CD4-positive, CD25-positive, alpha-beta regulatory T cell (primary cell): ENCODE measurements around the gene MAST4. TPM values are rescaled to one million over a fixed set of nuclear protein-coding genes. Genes with fewer than 3 reads are reported as not detected.

Experiments
- ATAC-seq, 2 donors: fragments of 150-1000 bp; cut with Tn5 transposase; one replicate each; pipeline ENCODE4 v1.10.0; 2021; ENCODE audit warnings: low read depth in 2 of 2, moderate number of reproducible peaks in 2 of 2, moderate library complexity in 1 of 2
- DNase-seq, 3 donors: peaks; one replicate each; pipeline versions ENCODE4 v3.0.0 to v3.0.0-alpha.2; 2012 to 2022; ENCODE audit warnings: mixed read lengths in 1 of 3
- H3K27ac ChIP-seq: one replicate; pipeline ENCODE4 v1.7.0; 2013; ENCODE audit warnings: mild to moderate bottlenecking, low read length; ENCODE audit not compliant: insufficient read depth, poor library complexity, severe bottlenecking
- H3K27me3 ChIP-seq: one replicate; pipeline ENCODE4 v1.7.0; 2013; ENCODE audit warnings: low read length; ENCODE audit not compliant: control insufficient read depth, insufficient read depth
- H3K36me3 ChIP-seq: one replicate; pipeline ENCODE4 v1.7.0; 2013; ENCODE audit warnings: mild to moderate bottlenecking, low read length, moderate library complexity; ENCODE audit not compliant: control insufficient read depth, insufficient read depth
- H3K4me1 ChIP-seq: 2 replicates; pipeline ENCODE4 v1.7.0; 2013; ENCODE audit warnings: mild to moderate bottlenecking, low read length; ENCODE audit not compliant: insufficient read depth, control insufficient read depth, poor library complexity, severe bottlenecking
- H3K4me3 ChIP-seq: one replicate; pipeline ENCODE4 v1.7.0; 2013; ENCODE audit warnings: low read depth, mild to moderate bottlenecking, low read length, moderate library complexity
- H3K9me3 ChIP-seq, 2 experiments: 1 replicate in 1 of 2; 2 replicates in 1 of 2; pipeline ENCODE4 v1.7.0; 2013; ENCODE audit warnings: low read length in 2 of 2, mild to moderate bottlenecking in 1 of 2, moderate library complexity in 1 of 2; ENCODE audit not compliant: control insufficient read depth in 2 of 2
- H3K27ac Mint-ChIP-seq, 3 donors: one replicate each; pipeline ENCODE4 v1.8.0; 2020 to 2022; ENCODE audit warnings: mild to moderate bottlenecking in 3 of 3, mixed read lengths in 3 of 3, moderate library complexity in 2 of 3
- H3K27me3 Mint-ChIP-seq: one replicate; pipeline ENCODE4 v1.8.0; 2022; ENCODE audit warnings: mild to moderate bottlenecking, mixed read lengths
- H3K36me3 Mint-ChIP-seq: one replicate; pipeline ENCODE4 v1.8.0; 2020; ENCODE audit warnings: mixed read lengths
- H3K4me1 Mint-ChIP-seq, 4 donors: one replicate each; pipeline ENCODE4 v1.8.0; 2020 to 2022; ENCODE audit warnings: mixed read lengths in 4 of 4, mild to moderate bottlenecking in 1 of 4
- H3K4me3 Mint-ChIP-seq, 4 donors: one replicate each; pipeline ENCODE4 v1.8.0; 2020 to 2022; ENCODE audit warnings: mild to moderate bottlenecking in 4 of 4, mixed read lengths in 4 of 4, moderate library complexity in 3 of 4
- H3K9me3 Mint-ChIP-seq, 7 donors: one replicate each; pipeline ENCODE4 v1.8.0; 2020 to 2022; ENCODE audit warnings: mixed read lengths in 7 of 7, mild to moderate bottlenecking in 3 of 7, moderate library complexity in 2 of 7
- polyA plus RNA-seq, 4 donors: library from polyadenylated mRNA; unstranded; fragments of 300-500 nt; fragmentation: Illumina TruSeq; gene quantifications; one replicate each; pipeline ENCODE4 v1.2.3, GENCODE V29; 2021
- total RNA-seq: library from RNA; stranded (reverse); gene quantifications from one replicate; pipeline ENCODE4 v1.2.3, GENCODE V29; 2022

The MAST4 gene
- total and polyA plus RNA-seq, 5 donors from 2014 or later, result 11.7 to 54.1 (median 12.7) TPM

- H3K36me3 ChIP-seq, result no peaks in the 10 kb centered on the region
- H3K9me3 ChIP-seq, result peaks cover 14 to 23% of the 10 kb centered on the region in 2 experiments
- DNase-seq (no peak), ATAC-seq (no peak)
- peak overlapping the region in 1 of 3 donors; percentile 79 for H3K27ac Mint-ChIP-seq
- H3K4me1 ChIP-seq, result peaks cover 20% of the 10 kb centered on the region
- no peak overlapping the region for H3K27ac ChIP-seq
- H3K27me3 Mint-ChIP-seq, result no peaks in the 10 kb centered on the region
- H3K36me3 Mint-ChIP-seq, result peaks cover 8% of the 10 kb centered on the region
- H3K4me3 ChIP-seq, result no peak overlapping the region
- no peak overlapping the region for H3K4me3 Mint-ChIP-seq
- peaks cover 19 to 58% (median 34%) of the 10 kb centered on the region in 4 donors for H3K4me1 Mint-ChIP-seq
- peaks cover 6 to 28% (median 9%) of the 10 kb centered on the region in 7 donors for H3K9me3 Mint-ChIP-seq
- no peaks in the 10 kb centered on the region for H3K27me3 ChIP-seq
These were observed 582.8 kb downstream of the MAST4 start for GRCh38 chr5:67178966-67179365.

- no peaks in the 10 kb centered on the region for H3K27me3 Mint-ChIP-seq
- Histone ChIP-seq H3K4me1 (peaks cover 18% of the 10 kb centered on the region), H3K4me3 (no peak overlapping the region), H3K27me3 (no peaks in the 10 kb centered on the region), H3K36me3 (no peaks in the 10 kb centered on the region), H3K9me3 (peaks cover 14 to 23% of the 10 kb centered on the region in 2 experiments), H3K27ac (no peak overlapping the region)
- H3K9me3 Mint-ChIP-seq, result peaks cover 6 to 28% (median 9%) of the 10 kb centered on the region in 7 donors
- H3K4me1 Mint-ChIP-seq, result peaks cover 19 to 59% (median 34%) of the 10 kb centered on the region in 4 donors
- H3K27ac Mint-ChIP-seq, result no peak overlapping the region
- H3K4me3 Mint-ChIP-seq, result no peak overlapping the region
- DNase-seq (no peak), ATAC-seq (no peak)
- peaks cover 8% of the 10 kb centered on the region for H3K36me3 Mint-ChIP-seq
These were observed 583.6 kb downstream of the MAST4 start for GRCh38 chr5:67179697-67180361.

- peaks cover 0 to 16% (median 5%) of the 10 kb centered on the region in 7 donors for H3K9me3 Mint-ChIP-seq
These were observed 585.5 kb downstream of the MAST4 start for GRCh38 chr5:67181648-67182221.

GRCh38 chr5:67182301-67182790, 586.2 kb downstream of the MAST4 start:
- Histone ChIP-seq H3K36me3 (no peaks in the 10 kb centered on the region), H3K9me3 (peaks cover 2 to 4% of the 10 kb centered on the region in 2 experiments), H3K27me3 (no peaks in the 10 kb centered on the region), H3K4me3 (no peak overlapping the region), H3K4me1 (peaks cover 23% of the 10 kb centered on the region), H3K27ac (no peak overlapping the region)
- ATAC-seq (peak in 1 of 2 donors; percentile 17), DNase-seq (peak in 1 of 3 donors; percentile 63)
- Mint-ChIP-seq H3K9me3 (peaks cover 0 to 11% (median 2%) of the 10 kb centered on the region in 7 donors), H3K27me3 (no peaks in the 10 kb centered on the region), H3K4me3 (peak overlapping the region in 1 of 4 donors; percentile 36), H3K27ac (peak overlapping the region; percentile 68 to 82 (median 80)), H3K36me3 (peaks cover 3% of the 10 kb centered on the region), H3K4me1 (peaks cover 28 to 59% (median 39%) of the 10 kb centered on the region in 4 donors)

More at GRCh38 chr5:67181648-67182221, 585.5 kb downstream of the MAST4 start:
- peaks cover 24 to 57% (median 34%) of the 10 kb centered on the region in 4 donors for H3K4me1 Mint-ChIP-seq
- DNase-seq, result peak in 1 of 3 donors; percentile 86
- peaks cover 6% of the 10 kb centered on the region for H3K36me3 Mint-ChIP-seq
- peak overlapping the region; percentile 80 to 94 (median 89) for H3K27ac Mint-ChIP-seq
- peaks cover 18% of the 10 kb centered on the region for H3K4me1 ChIP-seq
- peak; percentile 60 to 67 for ATAC-seq
- H3K27me3 ChIP-seq, result no peaks in the 10 kb centered on the region
- peak overlapping the region; percentile 27 for H3K4me3 ChIP-seq
- H3K9me3 ChIP-seq, result peaks cover 8 to 10% of the 10 kb centered on the region in 2 experiments
- peak overlapping the region in 3 of 4 donors; percentile 8 to 40 (median 32) for H3K4me3 Mint-ChIP-seq
- H3K27ac ChIP-seq, result no peak overlapping the region
- no peaks in the 10 kb centered on the region for H3K27me3 Mint-ChIP-seq
- no peaks in the 10 kb centered on the region for H3K36me3 ChIP-seq

GRCh38 chr5:67183859-67184258, 587.7 kb downstream of the MAST4 start:
- no peaks in the 10 kb centered on the region for H3K36me3 ChIP-seq
- no peak for DNase-seq
- no peak overlapping the region for H3K27ac Mint-ChIP-seq
- peaks cover 32 to 65% (median 45%) of the 10 kb centered on the region in 4 donors for H3K4me1 Mint-ChIP-seq
- peaks cover 0 to 2% (median 0%) of the 10 kb centered on the region in 7 donors for H3K9me3 Mint-ChIP-seq
- H3K27me3 Mint-ChIP-seq, result no peaks in the 10 kb centered on the region
- H3K4me1 ChIP-seq, result peaks cover 38% of the 10 kb centered on the region
- no peaks in the 10 kb centered on the region for H3K27me3 ChIP-seq
- no peak for ATAC-seq
- no peaks in the 10 kb centered on the region for H3K36me3 Mint-ChIP-seq
- no peaks in the 10 kb centered on the region for H3K9me3 ChIP-seq
- no peak overlapping the region for H3K4me3 ChIP-seq
- no peak overlapping the region for H3K27ac ChIP-seq
- H3K4me3 Mint-ChIP-seq, result no peak overlapping the region

- ATAC-seq (peak; percentile 78 to 87), DNase-seq (peak in 1 of 3 donors; percentile 69)
- Histone ChIP-seq H3K27me3 (no peaks in the 10 kb centered on the region), H3K9me3 (no peaks in the 10 kb centered on the region), H3K27ac (no peak overlapping the region), H3K4me1 (peaks cover 31% of the 10 kb centered on the region), H3K36me3 (no peaks in the 10 kb centered on the region), H3K4me3 (no peak overlapping the region)
- Mint-ChIP-seq H3K4me1 (peaks cover 20 to 66% (median 36%) of the 10 kb centered on the region in 4 donors), H3K27ac (peak overlapping the region; percentile 56 to 99 (median 75)), H3K36me3 (no peaks in the 10 kb centered on the region), H3K9me3 (peaks cover 0 to 2% (median 0%) of the 10 kb centered on the region in 7 donors), H3K27me3 (no peaks in the 10 kb centered on the region), H3K4me3 (peak overlapping the region in 2 of 4 donors; percentile 51 to 66)
These were observed 591.0 kb downstream of the MAST4 start for GRCh38 chr5:67187006-67187715.

GRCh38 chr5:67188274-67189078, 592.3 kb downstream of the MAST4 start:
- Mint-ChIP-seq H3K27ac (peak overlapping the region; percentile 44 to 94 (median 75)), H3K36me3 (no peaks in the 10 kb centered on the region), H3K4me1 (peaks cover 17 to 59% (median 30%) of the 10 kb centered on the region in 4 donors), H3K4me3 (peak overlapping the region in 1 of 4 donors; percentile 60), H3K27me3 (no peaks in the 10 kb centered on the region), H3K9me3 (peaks cover 0 to 2% (median 0%) of the 10 kb centered on the region in 7 donors)
- H3K4me3 ChIP-seq, result no peak overlapping the region
- H3K9me3 ChIP-seq, result no peaks in the 10 kb centered on the region
- no peaks in the 10 kb centered on the region for H3K27me3 ChIP-seq
- DNase-seq (peak in 1 of 3 donors; percentile 53), ATAC-seq (peak in 1 of 2 donors; percentile 27)
- H3K4me1 ChIP-seq, result peaks cover 24% of the 10 kb centered on the region
- H3K27ac ChIP-seq, result peak overlapping the region; percentile 25
- no peaks in the 10 kb centered on the region for H3K36me3 ChIP-seq
